PC-9 (cell line): ENCODE results near the gene HIF1A.

Experiments
- CTCF ChIP-seq: fragments of 200-600 bp; sonication (generic); conservative IDR thresholded peaks from 2 replicates; pipeline ENCODE4 v1.6.1; 2017; ENCODE audit warnings: mixed run types, antibody characterized with exemption, mild to moderate bottlenecking, moderate library complexity
- EZH2 ChIP-seq: fragments of 200-600 bp; sonication (generic); IDR thresholded peaks from 2 replicates; pipeline ENCODE4 v1.8.0; 2017; ENCODE audit warnings: antibody characterized with exemption, low read depth

GRCh38 chr14:61663312-61663979 lies 31.9 kb upstream of the HIF1A start:
- TF ChIP-seq CTCF (no peak), EZH2 (no peak)
